HG02870 (cell line): Measurements from ENCODE around the gene SCEL.
A peak's percentile ranks its signal among the peaks of the same experiment; 100 is the strongest.
"Not testable (repeated sequence)": the region's sequence is repeated elsewhere in the genome, so short reads cannot be mapped to it uniquely, and the experiment has no call there.

Source experiments
- ATAC-seq: cut with Tn5 transposase; IDR thresholded peaks from one replicate; pipeline ENCODE4 v1.9.1; 2021; ENCODE audit warnings: mild to moderate bottlenecking, moderate library complexity; ENCODE audit not compliant: unreplicated experiment

The SCEL gene, protein sequence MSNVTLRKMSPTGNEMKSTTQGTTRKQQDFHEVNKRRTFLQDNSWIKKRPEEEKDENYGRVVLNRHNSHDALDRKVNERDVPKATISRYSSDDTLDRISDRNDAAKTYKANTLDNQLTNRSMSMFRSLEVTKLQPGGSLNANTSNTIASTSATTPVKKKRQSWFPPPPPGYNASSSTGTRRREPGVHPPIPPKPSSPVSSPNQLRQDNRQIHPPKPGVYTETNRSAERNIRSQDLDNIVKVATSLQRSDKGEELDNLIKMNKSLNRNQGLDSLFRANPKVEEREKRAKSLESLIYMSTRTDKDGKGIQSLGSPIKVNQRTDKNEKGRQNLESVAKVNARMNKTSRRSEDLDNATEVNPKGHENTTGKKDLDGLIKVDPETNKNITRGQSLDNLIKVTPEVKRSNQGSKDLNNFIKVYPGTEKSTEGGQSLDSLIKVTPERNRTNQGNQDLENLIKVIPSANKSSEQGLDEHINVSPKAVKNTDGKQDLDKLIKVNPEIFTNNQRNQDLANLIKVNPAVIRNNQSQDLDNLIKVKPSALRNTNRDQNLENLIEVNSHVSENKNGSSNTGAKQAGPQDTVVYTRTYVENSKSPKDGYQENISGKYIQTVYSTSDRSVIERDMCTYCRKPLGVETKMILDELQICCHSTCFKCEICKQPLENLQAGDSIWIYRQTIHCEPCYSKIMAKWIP

DNA sequence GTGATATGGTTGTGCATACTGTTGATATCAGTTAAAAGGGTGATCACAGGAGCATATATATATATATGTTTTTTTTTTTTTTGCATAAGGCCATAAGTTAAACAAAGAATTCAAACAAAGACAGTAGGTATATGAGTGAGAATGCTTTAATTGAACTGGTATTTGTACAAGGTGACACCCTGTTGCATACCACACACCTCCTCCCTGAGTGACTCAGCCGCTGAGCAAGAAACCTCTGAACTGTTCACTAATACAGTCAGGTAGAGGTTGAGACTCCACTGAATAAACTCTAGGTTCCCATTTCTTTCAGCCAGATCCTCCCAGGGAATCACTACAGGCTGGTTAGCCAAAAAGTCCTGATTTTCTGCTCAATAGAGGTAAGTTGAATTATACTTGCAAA is at the start of gene SCEL:
TSS of gene SCEL (plus strand) at position 259 of the 400 bp plus-strand sequence. CDS start 20,170 bp downstream, outside the sequence.
- ATAC-seq = no peak

DNA sequence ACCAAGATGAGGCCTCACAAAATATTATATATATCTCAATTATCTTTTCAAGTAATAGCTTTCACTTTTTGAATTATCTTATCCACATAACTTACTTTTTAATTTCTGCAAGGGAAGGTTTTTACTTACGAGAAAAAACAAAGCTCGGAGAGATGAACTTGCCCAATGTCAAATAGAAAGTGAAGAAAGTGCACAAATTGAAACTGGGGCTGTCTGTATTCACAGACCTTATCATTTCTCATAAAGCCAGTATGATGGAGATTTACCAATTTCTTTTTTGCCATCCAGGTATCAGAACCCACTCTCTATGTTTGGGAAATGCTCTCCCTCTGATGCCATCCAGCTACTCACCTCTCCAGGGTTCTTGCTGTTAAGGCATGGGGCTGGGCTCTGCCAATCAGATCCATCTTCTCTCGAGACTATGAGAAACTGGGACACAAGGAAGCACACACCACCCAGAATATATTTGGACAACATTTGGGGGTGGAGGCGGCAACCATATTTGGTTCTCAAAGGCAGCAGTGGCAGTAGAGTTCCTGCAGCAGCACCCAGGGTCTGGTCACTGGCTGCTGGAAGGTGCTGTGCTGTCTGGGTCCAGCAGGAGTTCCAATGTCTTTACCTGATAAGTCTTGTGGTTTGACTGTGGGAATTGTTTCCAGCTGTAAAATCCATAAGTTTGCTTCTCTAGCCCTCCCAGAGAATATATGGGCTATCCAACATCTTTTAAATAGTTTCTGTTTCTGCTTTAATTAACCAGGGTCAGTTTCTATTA is 45.8 kb upstream of the SCEL start:
- no peak for ATAC-seq

DNA sequence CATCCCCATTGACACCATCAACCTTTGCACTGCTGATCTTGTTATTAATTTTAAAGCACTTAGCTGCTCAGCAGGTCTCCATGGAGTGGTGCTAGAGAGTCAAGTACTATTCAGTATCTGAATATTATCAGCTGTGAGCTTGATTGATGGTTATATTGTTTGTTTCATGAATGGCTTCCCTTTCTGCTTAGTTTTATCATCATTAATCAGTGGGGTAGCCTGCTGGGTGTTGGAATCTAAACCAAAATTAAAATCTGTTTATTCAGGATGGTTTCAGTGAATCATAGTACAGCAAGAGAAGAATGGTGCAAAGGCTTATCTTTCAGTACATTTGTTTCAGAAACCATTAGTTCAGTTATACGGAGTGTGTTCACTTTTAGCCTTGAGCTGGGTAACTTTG is 42.5 kb upstream of the SCEL start:
- peak; percentile 80 for ATAC-seq

DNA sequence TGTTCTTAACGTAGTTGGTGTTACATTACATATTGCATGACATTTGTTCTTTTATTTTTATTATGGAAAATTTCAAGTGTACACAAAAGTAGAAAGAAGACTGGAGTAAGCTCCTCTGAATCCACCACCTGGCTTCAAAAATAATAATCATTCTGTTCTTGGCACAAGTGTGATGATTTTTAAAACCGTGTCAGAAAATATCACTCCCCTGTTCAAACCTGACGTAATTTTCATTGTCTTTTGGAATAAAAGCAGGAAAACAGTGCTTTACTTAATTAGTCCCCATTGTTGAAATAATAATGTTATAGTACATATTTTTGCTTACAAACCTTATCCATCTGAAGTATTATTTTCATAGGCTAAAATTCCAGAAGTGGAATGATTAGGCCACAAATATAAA is 41.3 kb upstream of the SCEL start:
- ATAC-seq = no peak

DNA sequence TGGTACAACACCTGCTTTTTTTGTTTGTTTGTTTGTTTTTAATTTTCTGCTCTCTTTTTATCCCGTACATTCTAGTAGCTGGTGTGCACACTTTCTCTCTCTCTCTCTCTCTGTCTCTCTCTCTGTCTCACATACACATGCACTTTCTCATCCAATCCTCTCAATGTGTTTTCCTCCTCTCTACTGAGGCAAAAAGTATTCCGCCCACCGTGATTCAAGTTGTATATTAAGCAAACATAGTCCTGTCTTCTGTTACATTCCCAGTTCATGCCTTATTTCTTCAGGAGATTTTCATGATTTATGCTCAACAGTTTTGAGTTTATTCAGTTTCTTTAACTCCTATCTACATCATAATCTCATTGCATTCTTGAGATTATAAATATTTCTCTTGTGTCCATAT is 38.2 kb upstream of the SCEL start:
- no peak for ATAC-seq

DNA sequence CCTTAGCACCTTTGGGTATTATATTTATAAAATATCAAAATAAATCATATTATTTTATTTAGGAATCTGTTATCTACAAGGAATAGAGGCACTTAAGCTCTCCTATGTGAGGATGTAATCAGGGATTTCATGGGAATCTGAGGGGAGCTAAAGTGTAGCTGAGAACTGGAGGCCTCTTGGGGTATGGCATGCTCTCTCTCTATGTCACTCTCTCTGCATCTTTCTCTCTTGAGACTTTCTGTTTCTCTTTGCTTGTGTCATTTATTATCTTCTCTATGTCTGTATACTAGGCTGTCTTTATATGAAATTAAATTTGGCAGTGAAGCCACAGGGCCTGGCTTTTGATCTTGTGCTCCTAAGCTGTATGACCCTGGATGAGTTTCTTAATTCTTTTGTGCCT is 37.7 kb upstream of the SCEL start:
- ATAC-seq = no peak

DNA sequence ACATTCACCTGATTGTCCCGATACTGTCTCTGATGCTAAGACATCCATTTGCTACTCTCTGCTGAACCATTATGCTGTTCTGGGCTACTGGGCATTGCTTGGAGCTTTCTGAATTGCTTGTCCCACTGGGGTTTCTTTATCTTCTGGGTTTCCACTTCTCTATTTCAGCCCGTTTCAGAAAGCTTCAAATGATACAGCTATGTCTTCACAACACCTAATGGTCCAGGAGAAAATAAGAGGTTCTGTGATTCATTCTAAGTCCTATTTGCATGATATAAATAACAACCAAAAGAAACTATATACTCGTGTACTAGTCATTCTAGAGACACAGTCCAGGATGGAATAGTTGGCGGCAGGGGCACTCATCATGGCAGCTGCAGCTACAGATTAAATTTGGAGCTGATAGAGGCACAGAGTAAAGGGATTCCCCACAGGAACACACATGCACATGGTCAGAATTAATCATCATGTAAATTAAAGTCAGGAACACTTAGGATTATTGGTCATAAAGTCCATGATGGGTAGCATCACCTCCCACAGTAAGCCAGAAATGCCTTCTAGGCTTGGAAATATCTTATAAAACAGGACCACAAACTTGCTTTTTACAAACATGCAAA is 33.3 kb upstream of the SCEL start:
- peak; percentile 91 for ATAC-seq

DNA sequence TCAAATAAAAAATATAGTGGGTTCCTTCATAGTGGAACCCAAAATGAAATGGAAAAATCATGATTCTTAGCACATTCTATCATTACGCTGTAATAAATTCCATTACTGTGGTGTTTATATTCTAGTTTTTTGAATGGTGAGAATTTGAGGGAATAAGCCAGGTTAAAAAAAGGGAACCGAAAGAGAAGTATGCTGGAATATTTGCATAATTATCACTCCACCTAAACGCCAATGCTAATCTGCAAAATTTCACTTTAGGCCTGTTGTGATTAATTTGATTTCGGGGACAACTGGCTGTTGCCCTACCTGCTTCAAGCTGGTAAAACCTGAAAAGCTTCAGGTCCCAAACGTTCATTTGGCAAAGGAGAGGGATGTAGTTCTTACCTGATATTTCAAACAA is 32.1 kb upstream of the SCEL start:
- ATAC-seq = no peak

DNA sequence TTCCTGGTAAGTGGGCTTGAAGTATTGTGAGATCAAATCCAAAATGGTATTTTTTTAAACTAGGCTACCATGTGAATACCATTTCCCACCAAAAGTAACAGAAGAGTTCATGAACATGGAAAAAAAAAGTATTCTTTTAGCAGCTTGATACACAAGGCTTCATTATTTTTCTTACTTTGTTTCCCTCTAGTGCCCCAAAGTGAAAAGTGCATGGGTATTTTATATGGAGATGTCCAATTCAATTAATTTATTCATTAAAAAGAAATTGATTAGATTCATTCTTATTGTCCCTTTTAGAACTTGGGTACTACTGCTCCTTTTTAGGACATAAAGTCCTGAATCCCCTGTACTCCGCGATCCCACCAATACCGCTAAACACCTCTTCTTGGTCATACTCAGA is 28.6 kb upstream of the SCEL start:
- ATAC-seq = no peak

DNA sequence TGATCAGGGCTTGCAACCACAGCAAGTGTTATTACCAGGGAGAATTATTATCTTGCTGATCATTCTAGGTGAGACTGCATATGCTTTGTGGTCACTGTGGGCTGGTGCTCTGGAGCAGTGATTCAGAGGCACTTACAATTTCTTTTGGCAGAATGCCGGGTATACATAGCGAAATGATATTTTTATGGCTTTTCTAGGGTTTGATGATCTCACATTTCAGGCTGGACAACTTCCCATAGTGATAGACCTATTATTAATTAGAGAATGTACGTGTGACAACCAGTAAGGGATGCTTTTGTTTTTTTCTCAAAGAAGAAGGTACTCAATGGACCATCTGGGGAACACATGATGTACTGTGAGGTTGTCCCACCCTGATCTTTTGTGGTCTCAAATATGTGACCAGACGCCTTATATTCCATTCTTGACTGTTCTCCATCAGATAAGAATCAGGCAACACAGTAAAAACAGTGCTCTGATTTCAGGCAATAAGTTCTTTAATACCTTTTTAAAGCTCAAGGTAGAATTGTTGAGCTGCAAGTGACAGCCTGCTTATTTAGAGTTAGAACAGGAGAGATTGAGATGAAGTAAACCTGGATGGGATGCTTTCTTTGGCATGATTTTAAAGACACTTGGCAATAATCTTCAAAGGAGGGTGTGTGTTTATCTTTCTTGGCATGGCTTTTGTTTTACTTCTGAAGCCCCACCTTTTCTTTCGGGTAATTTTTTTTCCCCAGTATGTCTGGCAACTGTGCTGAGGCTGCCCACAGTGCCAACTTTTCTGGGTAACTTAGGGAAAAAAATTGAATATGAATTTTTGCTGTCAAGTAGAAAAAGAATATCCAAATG is 27.4 kb upstream of the SCEL start:
- ATAC-seq = no peak

DNA sequence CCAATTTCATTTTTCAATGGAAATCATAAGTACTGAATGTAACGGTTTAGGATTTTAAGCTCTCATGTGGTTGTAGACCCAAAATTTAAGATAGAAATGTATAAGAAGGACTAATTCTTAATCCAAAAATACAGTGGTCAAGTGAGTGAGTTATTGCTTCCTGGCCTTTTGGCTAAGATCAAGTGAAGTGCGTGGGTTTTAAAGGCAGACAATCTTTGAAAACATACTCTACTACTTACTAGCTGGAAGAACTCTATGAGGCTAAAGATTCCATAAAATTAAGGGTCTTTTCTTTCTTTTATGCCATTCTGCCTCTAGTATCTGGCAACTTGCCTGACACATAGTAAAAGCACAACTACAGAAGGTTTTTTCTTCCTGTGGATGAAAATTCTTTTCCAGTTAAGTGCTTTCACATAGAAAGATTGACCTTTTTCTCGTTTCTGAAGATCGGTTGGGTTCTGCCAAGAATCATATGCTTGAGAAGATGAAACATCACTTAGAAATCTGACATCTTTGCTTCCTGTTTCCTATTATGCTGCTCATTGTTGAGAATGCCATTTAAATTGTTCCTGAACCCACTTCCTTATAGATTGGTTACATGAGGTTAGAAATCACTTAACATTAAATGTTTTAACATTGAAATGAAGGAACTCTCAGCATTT is 26.4 kb upstream of the SCEL start:
- no peak for ATAC-seq

DNA sequence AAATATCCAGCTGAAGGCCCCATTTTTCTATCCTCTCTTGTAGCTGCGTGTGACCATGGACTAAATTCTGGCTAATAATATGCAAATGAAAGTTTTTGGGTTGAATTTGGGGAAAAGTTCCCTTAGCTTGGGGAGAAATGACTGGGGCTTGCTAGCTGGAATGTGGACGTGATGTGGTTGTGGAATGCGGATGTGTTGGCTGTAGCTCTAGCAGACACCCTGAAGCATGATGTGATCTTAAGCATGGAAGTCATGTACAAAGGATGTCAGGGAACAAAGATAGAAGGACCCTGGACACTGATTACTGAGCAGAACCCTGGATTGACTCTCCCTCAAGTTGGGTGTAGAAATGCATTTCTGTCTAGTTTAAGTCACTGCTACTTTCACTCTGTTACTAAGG is 25.4 kb upstream of the SCEL start:
- ATAC-seq = no peak

DNA sequence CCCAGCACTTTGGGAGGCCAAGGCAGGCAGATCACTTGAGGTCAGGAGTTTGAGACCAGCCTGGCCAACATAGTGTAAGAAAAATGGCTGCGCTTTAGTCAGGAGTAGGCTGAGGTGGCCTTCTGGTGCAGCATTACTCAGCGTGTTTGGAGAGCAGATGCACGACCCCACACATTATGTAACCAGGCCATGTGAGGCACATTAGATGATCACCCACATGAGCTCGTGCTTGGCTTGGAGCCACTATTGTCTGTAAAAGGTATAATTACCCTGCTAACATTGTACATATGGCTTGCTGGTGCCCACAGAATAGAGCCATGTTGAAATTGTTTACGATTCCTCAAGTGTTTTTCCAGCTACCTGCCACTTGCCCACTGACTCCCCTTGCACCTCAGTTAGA is 24.0 kb upstream of the SCEL start:
- no peak for ATAC-seq

DNA sequence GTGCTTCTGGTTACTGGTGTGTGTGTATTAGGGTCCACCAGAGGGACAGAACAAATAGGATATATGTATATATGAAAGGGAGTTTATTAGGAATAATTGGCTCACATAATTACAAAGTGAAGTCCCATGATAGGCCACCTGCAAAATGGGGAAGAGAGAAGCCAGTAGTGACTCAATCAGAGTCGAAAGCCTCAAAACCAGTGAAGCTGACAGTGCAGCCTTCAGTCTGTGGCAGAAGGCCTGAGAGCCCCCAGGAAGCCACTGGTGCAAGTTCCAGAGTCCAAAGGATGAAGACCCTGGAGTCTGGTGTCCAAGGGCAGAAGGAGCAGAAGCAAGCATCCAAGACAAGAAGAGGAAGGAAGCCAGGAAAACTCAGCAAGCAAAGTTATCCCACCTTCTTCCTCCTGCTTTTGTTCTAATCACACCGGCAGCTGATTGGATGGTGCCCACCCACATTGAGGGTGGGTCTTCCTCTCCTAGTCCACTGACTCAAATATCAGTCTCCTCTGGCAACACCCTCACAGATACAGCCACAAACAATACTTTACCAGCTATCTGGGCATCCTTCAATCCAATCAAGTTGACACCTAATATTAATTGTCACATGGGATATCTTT is 21.7 kb upstream of the SCEL start:
- peak; percentile 94 for ATAC-seq

DNA sequence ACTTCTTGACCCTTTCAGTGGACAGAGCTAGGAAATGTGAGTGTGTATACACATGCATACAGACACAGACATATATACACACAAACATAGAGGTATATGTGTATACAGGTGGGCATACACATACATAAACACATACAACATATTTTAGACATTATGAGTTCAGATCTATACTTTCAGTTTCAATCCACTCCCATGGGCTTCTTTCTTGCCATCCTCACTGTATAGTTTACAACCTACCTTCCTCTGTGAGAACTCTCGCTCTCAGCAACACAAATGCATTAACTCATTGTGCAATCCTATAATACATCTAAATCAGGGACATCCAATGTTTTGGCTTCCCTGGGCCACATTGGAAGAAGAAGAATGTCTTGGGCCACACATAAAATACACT is 21.2 kb upstream of the SCEL start:
- peak; percentile 62 for ATAC-seq

DNA sequence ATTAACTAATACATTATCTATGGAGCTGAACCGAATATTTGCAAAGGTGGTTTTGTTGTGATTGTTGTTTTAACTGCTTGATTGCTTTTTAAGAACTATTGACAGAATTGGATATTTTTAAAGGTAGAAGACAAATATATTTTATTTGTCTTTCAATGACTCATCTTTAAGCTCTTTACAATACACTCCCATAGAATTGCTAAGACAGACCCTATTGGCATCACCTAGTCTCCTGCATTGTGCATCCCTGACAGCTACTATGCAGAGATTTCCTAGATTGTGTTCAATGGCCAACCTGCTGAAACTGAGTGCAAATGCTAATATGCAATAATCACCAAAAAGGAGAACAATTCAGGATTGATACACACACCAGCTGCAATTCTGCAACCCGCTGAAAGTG is 19.7 kb upstream of the SCEL start:
- no peak for ATAC-seq

DNA sequence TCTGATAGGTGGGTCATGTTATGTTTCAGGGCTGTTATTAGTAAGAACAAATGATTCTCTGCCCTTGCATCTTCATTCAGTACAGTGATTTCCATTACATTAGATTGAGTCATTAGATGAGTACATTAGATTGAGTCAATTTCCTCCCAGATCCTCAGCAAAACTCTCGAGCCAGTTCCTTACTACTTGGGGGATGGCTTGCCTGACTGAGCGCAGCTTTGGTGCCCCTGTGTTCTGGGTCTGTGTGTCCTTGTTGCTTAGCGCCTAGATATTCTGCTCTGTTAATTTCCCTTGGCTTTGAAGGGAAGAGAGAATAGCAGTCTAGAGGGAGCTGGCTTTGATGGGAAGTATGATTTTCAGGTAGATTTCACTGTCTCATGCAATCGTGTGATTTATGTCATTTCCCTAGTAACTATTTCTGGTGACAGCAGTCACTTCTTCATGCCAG is 19.1 kb upstream of the SCEL start:
- no peak for ATAC-seq

DNA sequence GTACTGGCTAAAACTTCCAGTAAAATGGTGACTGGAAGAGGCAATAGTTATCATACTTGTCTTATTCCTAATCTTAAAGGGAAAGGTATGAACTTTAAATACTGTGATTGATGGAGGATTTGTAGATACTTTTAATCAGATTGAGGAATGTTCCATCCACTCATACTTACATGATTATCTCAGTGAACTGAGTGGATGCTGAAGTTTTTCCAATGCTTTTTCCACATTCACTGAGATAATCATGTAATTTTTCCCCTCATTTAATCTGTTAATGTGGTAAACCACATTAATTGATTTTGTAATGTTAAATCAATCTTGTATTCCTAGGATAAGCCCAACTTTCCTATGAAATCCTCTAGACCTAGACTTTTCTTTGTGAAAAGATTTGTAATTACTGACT is 17.2 kb upstream of the SCEL start:
- no peak for ATAC-seq

DNA sequence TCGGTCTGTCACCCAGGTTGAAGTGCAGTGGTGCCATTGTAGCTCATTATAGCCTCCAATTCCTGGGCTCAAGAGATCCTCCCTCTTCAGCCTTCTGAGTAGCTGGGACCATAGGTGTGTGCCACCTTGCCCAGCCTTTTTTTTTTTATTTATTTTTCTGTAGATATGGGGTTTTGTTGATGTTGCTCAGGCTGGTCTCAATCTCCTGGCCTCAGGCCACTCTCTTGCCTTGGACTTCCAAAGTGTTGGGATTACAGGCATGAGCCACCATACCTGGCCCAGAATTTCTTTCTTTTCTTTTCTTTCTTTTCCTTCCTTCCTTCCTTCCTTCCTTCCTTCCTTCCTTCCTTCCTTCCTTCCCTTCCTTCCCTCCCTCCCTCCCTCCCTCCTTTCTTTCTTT is 16.1 kb upstream of the SCEL start:
- ATAC-seq = not testable (repeated sequence)
